ENCODE data around the gene JARID2.

Gene JARID2

GRCh38 chr6:15419493-15419892 is 173.6 kb downstream of the JARID2 start:
- no peak overlapping the region for H4K8ac ChIP-seq (ENCODE audit: low read depth, low read length)
- H3K4me2 ChIP-seq (ENCODE audit: insufficient read depth, low read length, poor library complexity, severe bottlenecking): no peak overlapping the region
- H3K9me3 ChIP-seq (replicated peaks in 1 of 2; ENCODE audit: control insufficient read depth in 2 of 2, insufficient read depth in 1 of 2, low read depth in 1 of 2, low read length in 2 of 2): peaks cover 7 to 33% of the 10 kb centered on the region in 2 donors
- peaks cover 7 to 15% of the 10 kb centered on the region in 2 donors for H3K4me1 ChIP-seq (ENCODE audit: control insufficient read depth in 2 of 2, insufficient read depth in 1 of 2, low read depth in 1 of 2, low read length in 2 of 2)
- no peak overlapping the region for H2AK5ac ChIP-seq (ENCODE audit: low read depth, low read length)
- no peak overlapping the region for H3K18ac ChIP-seq (ENCODE audit: low read length)
- no peak overlapping the region for H3K14ac ChIP-seq (ENCODE audit: low read length)
- no peaks in the 10 kb centered on the region for H3K27me3 ChIP-seq (ENCODE audit: control insufficient read depth in 3 of 3, insufficient read depth in 3 of 3, low read depth in 1 of 3, low read length in 3 of 3)
- H3K23ac ChIP-seq (ENCODE audit: low read depth, low read length, poor library complexity): no peak overlapping the region
- H2BK120ac ChIP-seq (ENCODE audit: low read depth, low read length): no peak overlapping the region
- H4K91ac ChIP-seq (ENCODE audit: low read depth, low read length, poor library complexity): no peak overlapping the region
- H2AFZ ChIP-seq (ENCODE audit: low read length): no peak overlapping the region
- no peak overlapping the region for H3K4me3 ChIP-seq (ENCODE audit: low read length in 2 of 2)
- no peak for DNase-seq (ENCODE audit: low spot score)
- H2BK15ac ChIP-seq (ENCODE audit: low read length): no peak overlapping the region
- no peak overlapping the region for H2BK12ac ChIP-seq (ENCODE audit: low read length)
- H3K36me3 ChIP-seq (replicated peaks in 1 of 2; ENCODE audit: control insufficient read depth in 2 of 2, insufficient read depth in 2 of 2, low read length in 2 of 2): peaks cover 0 to 38% of the 10 kb centered on the region in 2 donors
- H3K4ac ChIP-seq (ENCODE audit: low read length): no peak overlapping the region
- WGBS, 2 donors (ENCODE audit: extremely low coverage in 2 of 2, insufficient read length in 2 of 2, insufficient replicate concordance in 1 of 2): no CpG with 5 or more reads among the region's 2 CpGs
- H2BK5ac ChIP-seq (ENCODE audit: low read length): no peak overlapping the region
- H3K79me1 ChIP-seq (ENCODE audit: low read depth, low read length): no peaks in the 10 kb centered on the region
- no peak overlapping the region for H3K27ac ChIP-seq (replicated peaks; ENCODE audit: low read length)
- H3K9ac ChIP-seq (ENCODE audit: low read depth, low read length, poor library complexity): no peak overlapping the region

- DNase-seq (ENCODE audit: low spot score): no peak
- no CpG with 5 or more reads among the region's 10 CpGs for WGBS, 2 donors (ENCODE audit: extremely low coverage in 2 of 2, insufficient read length in 2 of 2, insufficient replicate concordance in 1 of 2)
- no peak overlapping the region for H3K4me2 ChIP-seq (ENCODE audit: insufficient read depth, low read length, poor library complexity, severe bottlenecking)
- H4K8ac ChIP-seq (ENCODE audit: low read depth, low read length): no peak overlapping the region
- no peak overlapping the region for H4K91ac ChIP-seq (ENCODE audit: low read depth, low read length, poor library complexity)
- H3K4me3 ChIP-seq (ENCODE audit: low read length in 2 of 2): peak overlapping the region in 1 of 2 donors; percentile 8
- no peak overlapping the region for H3K27ac ChIP-seq (replicated peaks; ENCODE audit: low read length)
- H2BK12ac ChIP-seq (ENCODE audit: low read length): no peak overlapping the region
- no peak overlapping the region for H2BK5ac ChIP-seq (ENCODE audit: low read length)
- H2AK5ac ChIP-seq (ENCODE audit: low read depth, low read length): no peak overlapping the region
- H3K18ac ChIP-seq (ENCODE audit: low read length): no peak overlapping the region
- H3K36me3 ChIP-seq (replicated peaks in 1 of 2; ENCODE audit: control insufficient read depth in 2 of 2, insufficient read depth in 2 of 2, low read length in 2 of 2): peaks cover 0 to 40% of the 10 kb centered on the region in 2 donors
- H3K23ac ChIP-seq (ENCODE audit: low read depth, low read length, poor library complexity): no peak overlapping the region
- no peak overlapping the region for H2BK15ac ChIP-seq (ENCODE audit: low read length)
- H2BK120ac ChIP-seq (ENCODE audit: low read depth, low read length): no peak overlapping the region
- peaks cover 10 to 20% of the 10 kb centered on the region in 2 donors for H3K4me1 ChIP-seq (ENCODE audit: control insufficient read depth in 2 of 2, insufficient read depth in 1 of 2, low read depth in 1 of 2, low read length in 2 of 2)
- no peaks in the 10 kb centered on the region for H3K79me1 ChIP-seq (ENCODE audit: low read depth, low read length)
- H3K9me3 ChIP-seq (replicated peaks in 1 of 2; ENCODE audit: control insufficient read depth in 2 of 2, insufficient read depth in 1 of 2, low read depth in 1 of 2, low read length in 2 of 2): peaks cover 7 to 32% of the 10 kb centered on the region in 2 donors
- H2AFZ ChIP-seq (ENCODE audit: low read length): peak overlapping the region; percentile 0
- no peaks in the 10 kb centered on the region for H3K27me3 ChIP-seq (ENCODE audit: control insufficient read depth in 3 of 3, insufficient read depth in 3 of 3, low read depth in 1 of 3, low read length in 3 of 3)
- no peak overlapping the region for H3K4ac ChIP-seq (ENCODE audit: low read length)
- no peak overlapping the region for H3K14ac ChIP-seq (ENCODE audit: low read length)
- no peak overlapping the region for H3K9ac ChIP-seq (ENCODE audit: low read depth, low read length, poor library complexity)
Observed at GRCh38 chr6:15420959-15421438, 175.1 kb downstream of the JARID2 start.

GRCh38 chr6:15421945-15422733 is 176.3 kb downstream of the JARID2 start:
- WGBS, 2 donors (ENCODE audit: extremely low coverage in 2 of 2, insufficient read length in 2 of 2, insufficient replicate concordance in 1 of 2): no CpG with 5 or more reads among the region's 10 CpGs
- Histone ChIP-seq H4K8ac (ENCODE audit: low read depth, low read length) (no peak overlapping the region), H3K4me2 (ENCODE audit: insufficient read depth, low read length, poor library complexity, severe bottlenecking) (no peak overlapping the region), H3K4me3 (ENCODE audit: low read length in 2 of 2) (no peak overlapping the region), H2AFZ (ENCODE audit: low read length) (no peak overlapping the region), H3K79me1 (ENCODE audit: low read depth, low read length) (no peaks in the 10 kb centered on the region), H3K23ac (ENCODE audit: low read depth, low read length, poor library complexity) (no peak overlapping the region), H3K27me3 (ENCODE audit: control insufficient read depth in 3 of 3, insufficient read depth in 3 of 3, low read depth in 1 of 3, low read length in 3 of 3) (no peaks in the 10 kb centered on the region), H3K4ac (ENCODE audit: low read length) (no peak overlapping the region), H2BK120ac (ENCODE audit: low read depth, low read length) (no peak overlapping the region), H2AK5ac (ENCODE audit: low read depth, low read length) (no peak overlapping the region), H3K18ac (ENCODE audit: low read length) (no peak overlapping the region), H2BK5ac (ENCODE audit: low read length) (no peak overlapping the region), H2BK12ac (ENCODE audit: low read length) (no peak overlapping the region), H3K9ac (ENCODE audit: low read depth, low read length, poor library complexity) (no peak overlapping the region), H2BK15ac (ENCODE audit: low read length) (no peak overlapping the region), H3K4me1 (ENCODE audit: control insufficient read depth in 2 of 2, insufficient read depth in 1 of 2, low read depth in 1 of 2, low read length in 2 of 2) (peaks cover 15 to 32% of the 10 kb centered on the region in 2 donors), H3K14ac (ENCODE audit: low read length) (no peak overlapping the region), H3K27ac (replicated peaks; ENCODE audit: low read length) (no peak overlapping the region), H4K91ac (ENCODE audit: low read depth, low read length, poor library complexity) (no peak overlapping the region), H3K36me3 (replicated peaks in 1 of 2; ENCODE audit: control insufficient read depth in 2 of 2, insufficient read depth in 2 of 2, low read length in 2 of 2) (peaks cover 0 to 34% of the 10 kb centered on the region in 2 donors), H3K9me3 (replicated peaks in 1 of 2; ENCODE audit: control insufficient read depth in 2 of 2, insufficient read depth in 1 of 2, low read depth in 1 of 2, low read length in 2 of 2) (peaks cover 7 to 26% of the 10 kb centered on the region in 2 donors)
- DNase-seq (ENCODE audit: low spot score): no peak

GRCh38 chr6:15423286-15423993 is 177.6 kb downstream of the JARID2 start:
- H2AK5ac ChIP-seq (ENCODE audit: low read depth, low read length): no peak overlapping the region

More at GRCh38 chr6:15423286-15423993, 177.6 kb downstream of the JARID2 start:
- H3K4me3 ChIP-seq (ENCODE audit: low read length in 2 of 2): no peak overlapping the region
- H2BK12ac ChIP-seq (ENCODE audit: low read length): no peak overlapping the region
- H3K4me2 ChIP-seq (ENCODE audit: insufficient read depth, low read length, poor library complexity, severe bottlenecking): no peak overlapping the region
- H3K79me1 ChIP-seq (ENCODE audit: low read depth, low read length): no peaks in the 10 kb centered on the region
- H3K14ac ChIP-seq (ENCODE audit: low read length): no peak overlapping the region
- peaks cover 19 to 43% of the 10 kb centered on the region in 2 donors for H3K4me1 ChIP-seq (ENCODE audit: control insufficient read depth in 2 of 2, insufficient read depth in 1 of 2, low read depth in 1 of 2, low read length in 2 of 2)
- no peak overlapping the region for H2BK15ac ChIP-seq (ENCODE audit: low read length)
- no peak overlapping the region for H3K27ac ChIP-seq (replicated peaks; ENCODE audit: low read length)
- DNase-seq (ENCODE audit: low spot score): no peak
- H3K9ac ChIP-seq (ENCODE audit: low read depth, low read length, poor library complexity): no peak overlapping the region
- no CpG with 5 or more reads among the region's 7 CpGs for WGBS, 2 donors (ENCODE audit: extremely low coverage in 2 of 2, insufficient read length in 2 of 2, insufficient replicate concordance in 1 of 2)
- peaks cover 1 to 16% of the 10 kb centered on the region in 2 donors for H3K9me3 ChIP-seq (replicated peaks in 1 of 2; ENCODE audit: control insufficient read depth in 2 of 2, insufficient read depth in 1 of 2, low read depth in 1 of 2, low read length in 2 of 2)
- no peak overlapping the region for H4K91ac ChIP-seq (ENCODE audit: low read depth, low read length, poor library complexity)
- H2BK5ac ChIP-seq (ENCODE audit: low read length): no peak overlapping the region
- H2BK120ac ChIP-seq (ENCODE audit: low read depth, low read length): no peak overlapping the region
- no peaks in the 10 kb centered on the region for H3K27me3 ChIP-seq (ENCODE audit: control insufficient read depth in 3 of 3, insufficient read depth in 3 of 3, low read depth in 1 of 3, low read length in 3 of 3)
- H3K18ac ChIP-seq (ENCODE audit: low read length): no peak overlapping the region
- peaks cover 0 to 25% of the 10 kb centered on the region in 2 donors for H3K36me3 ChIP-seq (replicated peaks in 1 of 2; ENCODE audit: control insufficient read depth in 2 of 2, insufficient read depth in 2 of 2, low read length in 2 of 2)
- H3K4ac ChIP-seq (ENCODE audit: low read length): no peak overlapping the region
- no peak overlapping the region for H3K23ac ChIP-seq (ENCODE audit: low read depth, low read length, poor library complexity)
- no peak overlapping the region for H2AFZ ChIP-seq (ENCODE audit: low read length)
- H4K8ac ChIP-seq (ENCODE audit: low read depth, low read length): no peak overlapping the region

Data from neuronal stem cell (in vitro differentiated cells).